H9 (cell line): ENCODE data around the gene ATG9B. TPM values are rescaled to one million over a fixed set of nuclear protein-coding genes. Genes with fewer than 3 reads are reported as not detected.

Experiments
- DNase-seq: peaks from one replicate; pipeline ENCODE4 v3.0.0-alpha.2; 2017
- H2AFZ ChIP-seq: one replicate; pipeline ENCODE4 v1.6.1; 2013; ENCODE audit warnings: mild to moderate bottlenecking, low read length, control low read depth, moderate library complexity
- H2AK5ac ChIP-seq: 2 replicates; pipeline ENCODE4 v1.6.1; 2013; ENCODE audit warnings: low read length, control low read depth, mixed read lengths; ENCODE audit not compliant: insufficient read length
- H2BK120ac ChIP-seq: one replicate; pipeline ENCODE4 v1.6.1; 2013; ENCODE audit warnings: low read depth, mild to moderate bottlenecking, low read length, control low read depth, inconsistent platforms; ENCODE audit not compliant: poor library complexity, severe bottlenecking
- H2BK12ac ChIP-seq: 2 replicates; pipeline ENCODE4 v1.6.1; 2013; ENCODE audit warnings: low read length, control low read depth, mixed read lengths, low read depth; ENCODE audit not compliant: insufficient read length
- H2BK15ac ChIP-seq: 2 replicates; pipeline ENCODE4 v1.6.1; 2013; ENCODE audit warnings: low read depth, low read length, control low read depth
- H2BK20ac ChIP-seq: one replicate; pipeline ENCODE4 v1.6.1; 2013; ENCODE audit warnings: low read depth, mild to moderate bottlenecking, low read length, control low read depth, inconsistent platforms; ENCODE audit not compliant: poor library complexity, severe bottlenecking
- H2BK5ac ChIP-seq: 2 replicates; pipeline ENCODE4 v1.6.1; 2013; ENCODE audit warnings: low read length, control low read depth, mixed read lengths; ENCODE audit not compliant: insufficient read length
- H3K14ac ChIP-seq: 2 replicates; pipeline ENCODE4 v1.6.1; 2013; ENCODE audit warnings: low read length, control low read depth; ENCODE audit not compliant: insufficient read depth
- H3K18ac ChIP-seq: 2 replicates; pipeline ENCODE4 v1.6.1; 2013; ENCODE audit warnings: low read depth, mild to moderate bottlenecking, mixed read lengths, low read length, control low read depth; ENCODE audit not compliant: insufficient read length
- H3K23ac ChIP-seq: 2 replicates; pipeline ENCODE4 v1.6.1; 2013; ENCODE audit warnings: low read length, control low read depth, mixed read lengths, low read depth; ENCODE audit not compliant: insufficient read length
- H3K23me2 ChIP-seq: 2 replicates; pipeline ENCODE4 v1.6.1; 2013; ENCODE audit warnings: low read depth, mild to moderate bottlenecking, mixed read lengths, low read length, control low read depth; ENCODE audit not compliant: insufficient read length, poor library complexity, severe bottlenecking
- H3K27ac ChIP-seq: 2 replicates; pipeline ENCODE4 v1.5.1; 2013; ENCODE audit warnings: low read length, control low read depth, mixed read lengths, low read depth; ENCODE audit not compliant: insufficient read length
- H3K27me3 ChIP-seq: 2 replicates; pipeline ENCODE4 v1.6.1; 2013; ENCODE audit warnings: low read length, control low read depth, inconsistent platforms; ENCODE audit not compliant: insufficient read depth
- H3K4ac ChIP-seq: 2 replicates; pipeline ENCODE4 v1.6.1; 2013; ENCODE audit warnings: low read depth, mild to moderate bottlenecking, control low read depth, inconsistent platforms, low read length, moderate library complexity
- H3K4me1 ChIP-seq: 2 replicates; pipeline ENCODE4 v1.6.1; 2013; ENCODE audit warnings: low read length, control low read depth, inconsistent platforms; ENCODE audit not compliant: insufficient read depth
- H3K4me2 ChIP-seq: 2 replicates; pipeline ENCODE4 v1.6.1; 2013; ENCODE audit warnings: low read length, control low read depth, mixed read lengths; ENCODE audit not compliant: insufficient read length, insufficient read depth
- H3K56ac ChIP-seq: 2 replicates; pipeline ENCODE4 v1.6.1; 2013; ENCODE audit warnings: low read depth, mild to moderate bottlenecking, mixed read lengths, low read length, control low read depth; ENCODE audit not compliant: insufficient read length
- H3K79me1 ChIP-seq: 2 replicates; pipeline ENCODE4 v1.6.1; 2013; ENCODE audit warnings: low read depth, mild to moderate bottlenecking, moderate library complexity, low read length, control low read depth, inconsistent platforms; ENCODE audit not compliant: insufficient read depth, poor library complexity, severe bottlenecking
- H3K79me2 ChIP-seq: 2 replicates; pipeline ENCODE4 v1.6.1; 2013; ENCODE audit warnings: low read length, control low read depth, inconsistent platforms; ENCODE audit not compliant: insufficient read depth
- H3K9ac ChIP-seq: 2 replicates; pipeline ENCODE4 v1.6.1; 2013; ENCODE audit warnings: low read length, control low read depth, mixed read lengths; ENCODE audit not compliant: insufficient read length; ENCODE audit errors: extremely low read depth
- H3K9me3 ChIP-seq: one replicate; pipeline ENCODE4 v1.6.1; 2013; ENCODE audit warnings: low read depth, low read length, inconsistent platforms; ENCODE audit not compliant: control insufficient read depth
- H3T11ph ChIP-seq: one replicate; pipeline ENCODE4 v1.6.1; 2013; ENCODE audit warnings: mild to moderate bottlenecking, low read length, control low read depth, inconsistent platforms
- H4K20me1 ChIP-seq: one replicate; pipeline ENCODE4 v1.6.1; 2013; ENCODE audit not compliant: control insufficient read depth, insufficient read length, insufficient read depth
- H4K5ac ChIP-seq: 2 replicates; pipeline ENCODE4 v1.6.1; 2013; ENCODE audit warnings: low read depth, mild to moderate bottlenecking, mixed read lengths, low read length, control low read depth; ENCODE audit not compliant: insufficient read length
- H4K8ac ChIP-seq: replicated peaks from 2 replicates; pipeline ENCODE4 v1.6.1; 2013; ENCODE audit warnings: low read length, control low read depth, mixed read lengths, low read depth; ENCODE audit not compliant: insufficient read length
- H4K91ac ChIP-seq: 2 replicates; pipeline ENCODE4 v1.6.1; 2013; ENCODE audit warnings: low read depth, mild to moderate bottlenecking, moderate library complexity, mixed read lengths, low read length, control low read depth; ENCODE audit not compliant: insufficient read length
- H3K27ac Mint-ChIP-seq, 3 experiments: 2 replicates in 2 of 3; 3 replicates in 1 of 3; pipeline ENCODE4 v1.8.0; 2020 to 2021; ENCODE audit warnings: mixed read lengths in 3 of 3, mild to moderate bottlenecking in 1 of 3, moderate library complexity in 1 of 3
- H3K27me3 Mint-ChIP-seq: 2 replicates; pipeline ENCODE4 v1.8.0; 2021; ENCODE audit warnings: low read depth, mild to moderate bottlenecking, moderate library complexity, mixed read lengths
- H3K36me3 Mint-ChIP-seq, 3 experiments: 2 replicates in 2 of 3; 3 replicates in 1 of 3; pipeline ENCODE4 v1.8.0; 2020 to 2021; ENCODE audit warnings: low read depth in 3 of 3, mixed read lengths in 3 of 3; ENCODE audit not compliant: insufficient read depth in 1 of 3
- H3K4me1 Mint-ChIP-seq, 2 experiments: 2 replicates each; pipeline ENCODE4 v1.8.0; 2020; ENCODE audit warnings: mixed read lengths in 2 of 2
- H3K4me3 Mint-ChIP-seq, 2 experiments: 2 replicates in 1 of 2; 3 replicates in 1 of 2; pipeline ENCODE4 v1.8.0; 2020 to 2021; ENCODE audit warnings: mild to moderate bottlenecking in 2 of 2, mixed read lengths in 2 of 2, moderate library complexity in 1 of 2
- H3K9me3 Mint-ChIP-seq, 2 experiments: 2 replicates in 1 of 2; 3 replicates in 1 of 2; pipeline ENCODE4 v1.8.0; 2020; ENCODE audit warnings: mild to moderate bottlenecking in 2 of 2, mixed read lengths in 2 of 2, moderate library complexity in 1 of 2
- CTCF ChIP-seq: fragments of 200-600 bp; sonication (generic); conservative IDR thresholded peaks from 3 replicates; pipeline ENCODE4 v1.8.0; 2021; ENCODE audit warnings: antibody characterized with exemption, mild to moderate bottlenecking
- WGBS: extraction: QIAGEN DNeasy Blood & Tissue Kit; methylation state at CpG from one replicate; pipeline ENCODE4 v1.1.7; 2013; ENCODE audit warnings: missing lambda C conversion rate, low lambda C conversion rate, mixed read lengths; ENCODE audit not compliant: insufficient read length; ENCODE audit errors: extremely low coverage; 5-methylcytosine and 5-hydroxymethylcytosine counted together
- total RNA-seq: library from RNA; stranded (reverse); gene quantifications from 2 replicates; pipeline ENCODE4 v1.2.1, GENCODE V29; 2021

ATG9B gene
- total RNA-seq, 1 experiment from 2014 or later, result 1.5 TPM

DNA sequence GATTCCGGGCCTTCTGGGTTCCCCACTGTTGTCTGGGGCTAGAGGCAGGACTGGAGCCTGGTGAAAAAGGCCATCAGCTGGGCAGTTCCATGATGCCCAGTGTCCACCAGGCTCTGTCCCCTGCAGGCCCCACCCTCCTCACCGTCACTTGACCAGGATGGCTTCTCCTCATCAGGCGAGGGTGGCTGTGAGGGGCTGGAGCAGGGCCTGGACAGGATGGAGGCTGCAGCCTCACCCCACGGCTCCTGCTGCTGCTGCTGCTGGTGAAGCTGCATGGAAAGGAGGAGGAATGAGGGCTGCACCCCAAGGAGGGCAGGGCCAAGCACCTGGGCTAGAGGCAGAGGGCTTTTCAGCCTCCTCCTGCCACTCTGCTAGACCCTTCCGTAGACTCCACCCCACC, 8.3 kb downstream of the ATG9B start:
- no peak for TF ChIP-seq CTCF
- no peak for DNase-seq
- peaks cover 79% of the 10 kb centered on the region for H3K27me3 Mint-ChIP-seq
- H3K4me1 Mint-ChIP-seq, result peaks cover 30 to 54% of the 10 kb centered on the region in 2 experiments
- Histone ChIP-seq H3K27ac (no peak overlapping the region), H3K23ac (no peak overlapping the region), H3K79me2 (no peaks in the 10 kb centered on the region), H4K8ac (no peak overlapping the region), H2BK12ac (no peak overlapping the region), H4K5ac (no peak overlapping the region), H2AK5ac (no peak overlapping the region), H3K9me3 (no peaks in the 10 kb centered on the region), H3K9ac (no peak overlapping the region), H3K14ac (no peak overlapping the region), H2BK15ac (no peak overlapping the region), H4K20me1 (no peaks in the 10 kb centered on the region), H2BK20ac (no peak overlapping the region), H3K18ac (no peak overlapping the region), H4K91ac (no peak overlapping the region), H2BK5ac (no peak overlapping the region), H3K56ac (no peak overlapping the region), H3T11ph (no peak overlapping the region), H3K23me2 (peaks cover 7% of the 10 kb centered on the region), H3K27me3 (peaks cover 6% of the 10 kb centered on the region; the same call in 1 of the 2 replicates), H3K79me1 (no peaks in the 10 kb centered on the region), H3K4me2 (no peak overlapping the region), H3K4me1 (peaks cover 6% of the 10 kb centered on the region; the same call in 1 of the 2 replicates), H2BK120ac (no peak overlapping the region), H3K4ac (no peak overlapping the region), H2AFZ (no peak overlapping the region)
- peaks cover 2 to 6% (median 6%) of the 10 kb centered on the region in 3 experiments; a peak in 6 of 7 replicates for H3K36me3 Mint-ChIP-seq
- H3K27ac Mint-ChIP-seq, result no peak overlapping the region; a peak in 1 of 7 replicates
- WGBS, result no CpG with 5 or more reads among the region's 5 CpGs
- no peak overlapping the region; a peak in 1 of 5 replicates for H3K4me3 Mint-ChIP-seq
- peaks cover 0 to 9% of the 10 kb centered on the region in 2 experiments; a peak in 2 of 5 replicates for H3K9me3 Mint-ChIP-seq
